COLO668 (cell line): ENCODE measurements around the gene USP40.
A peak's percentile ranks its signal among the peaks of the same experiment; 100 is the strongest.

Experiments
- DNase-seq: peaks from one replicate; lab custom pipeline; 2025; ENCODE audit not compliant: unreplicated experiment; lab: John Stamatoyannopoulos, UW

The USP40 gene

DNA sequence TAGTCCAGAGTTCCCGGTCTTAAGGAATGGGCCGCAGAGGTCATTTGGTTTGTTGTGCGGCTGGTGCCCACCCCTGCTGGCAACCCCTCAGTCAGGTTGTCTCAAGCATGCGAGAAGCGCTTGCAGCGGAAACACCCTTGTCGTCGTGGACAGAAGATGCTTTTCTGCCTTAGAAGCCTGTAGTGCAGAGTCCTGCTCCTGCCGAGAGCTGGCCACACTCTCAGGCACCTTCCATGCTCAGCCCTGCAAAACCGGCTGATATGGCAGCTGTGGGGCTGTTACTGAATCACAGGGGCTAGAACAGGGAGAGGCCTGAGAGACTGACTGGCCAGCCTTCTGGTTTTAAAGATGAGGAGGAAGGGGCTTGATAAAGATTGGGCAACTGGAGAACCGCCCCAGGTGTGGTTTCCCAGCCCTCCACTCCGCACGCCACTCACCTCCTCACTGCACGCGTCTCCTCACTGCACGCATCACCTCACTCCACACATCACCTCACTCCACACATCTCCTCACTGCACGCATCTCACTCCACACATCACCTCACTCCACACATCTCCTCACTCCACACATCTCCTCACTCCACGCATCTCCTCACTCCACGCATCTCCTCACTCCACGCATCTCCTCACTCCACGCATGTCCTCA is 103.6 kb downstream of the USP40 start:
- DNase-seq = no peak

DNA sequence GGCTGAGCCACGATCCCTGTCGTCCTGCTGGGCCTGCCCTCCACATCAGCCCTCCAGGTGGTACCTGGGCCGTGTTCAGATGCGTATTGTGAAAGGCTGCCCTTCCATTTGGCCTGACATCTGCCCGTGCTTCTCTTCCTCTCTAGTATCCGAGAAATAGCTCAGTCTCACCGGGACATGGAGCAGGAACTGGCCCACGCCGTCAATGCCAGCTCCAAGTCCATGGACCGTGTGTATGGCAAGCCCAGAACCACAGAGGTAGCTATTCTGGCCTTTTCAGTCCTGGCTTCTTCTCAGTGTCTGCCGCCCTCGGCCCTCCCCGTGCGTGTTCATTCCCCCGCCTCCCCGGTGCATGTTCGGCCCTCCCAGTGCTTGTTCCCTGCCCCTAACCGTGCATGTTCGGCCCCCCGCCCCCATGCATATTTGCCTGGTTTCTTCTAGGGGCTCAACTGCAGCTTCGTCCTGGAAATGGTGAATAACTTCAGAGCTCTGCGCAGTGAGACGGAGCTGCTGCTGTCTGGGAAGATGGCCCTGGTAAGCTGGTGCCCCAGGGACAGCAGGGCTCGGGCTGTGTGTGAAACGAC is 104.3 kb downstream of the USP40 start:
- no peak for DNase-seq

GRCh38 chr2:233461481-233461891 is 105.1 kb downstream of the USP40 start:
- DNase-seq = peak; percentile 37

DNA sequence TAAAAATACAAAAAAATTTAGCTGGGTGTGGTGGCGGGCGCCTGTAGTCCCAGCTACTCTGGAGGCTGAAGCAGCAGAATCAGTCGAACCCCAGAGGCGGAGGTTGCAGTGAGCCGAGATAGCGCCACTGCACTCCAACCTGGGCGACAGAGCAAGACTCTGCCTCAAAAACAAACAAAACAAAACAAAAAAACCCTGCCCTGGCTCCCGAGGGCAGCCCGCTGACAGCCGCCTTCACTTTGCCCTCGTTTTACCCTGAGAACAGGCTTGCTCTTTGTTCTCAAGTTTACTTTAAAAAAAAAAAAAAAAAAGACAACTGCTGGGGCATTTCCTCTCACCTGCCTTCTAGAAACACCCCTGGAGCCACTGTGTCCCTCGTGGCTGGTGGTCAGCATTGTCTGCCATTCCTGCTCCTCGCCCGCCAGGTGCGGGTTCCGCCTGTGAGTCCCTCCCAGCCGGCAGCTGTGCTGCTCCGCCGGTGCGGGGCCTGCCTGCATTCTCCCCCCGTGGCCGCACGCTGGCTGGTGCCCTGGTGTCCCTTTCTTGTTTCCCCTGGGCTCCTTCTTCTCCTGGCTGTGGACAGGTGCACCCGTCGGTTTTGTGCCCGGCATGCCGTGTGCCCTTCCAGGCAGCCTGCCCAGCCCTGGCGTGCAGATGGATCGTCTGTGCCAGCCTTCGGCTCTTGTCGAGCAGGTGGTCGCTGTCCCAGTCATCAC is 105.7 kb downstream of the USP40 start:
- peak; percentile 86 for DNase-seq

DNA sequence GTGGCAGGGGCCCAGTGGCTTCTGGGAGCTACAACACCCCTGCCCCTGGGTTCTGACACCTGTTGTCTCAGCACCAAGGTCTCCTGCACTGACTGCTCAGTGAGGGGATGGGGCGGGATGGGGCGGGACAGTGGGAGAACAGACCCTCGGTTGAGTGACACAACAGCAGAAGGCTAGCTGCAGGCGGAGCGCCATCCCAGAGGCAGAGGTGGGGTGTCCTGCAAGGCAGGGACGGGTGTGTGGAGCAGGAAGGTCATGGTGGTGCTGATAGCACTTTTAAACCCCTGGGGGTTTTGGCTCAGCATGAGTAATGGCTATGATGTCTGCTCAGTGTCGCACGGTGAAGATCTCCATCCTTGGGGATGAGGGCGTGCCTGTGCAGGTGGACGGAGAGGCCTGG is 107.2 kb downstream of the USP40 start:
- DNase-seq = no peak

DNA sequence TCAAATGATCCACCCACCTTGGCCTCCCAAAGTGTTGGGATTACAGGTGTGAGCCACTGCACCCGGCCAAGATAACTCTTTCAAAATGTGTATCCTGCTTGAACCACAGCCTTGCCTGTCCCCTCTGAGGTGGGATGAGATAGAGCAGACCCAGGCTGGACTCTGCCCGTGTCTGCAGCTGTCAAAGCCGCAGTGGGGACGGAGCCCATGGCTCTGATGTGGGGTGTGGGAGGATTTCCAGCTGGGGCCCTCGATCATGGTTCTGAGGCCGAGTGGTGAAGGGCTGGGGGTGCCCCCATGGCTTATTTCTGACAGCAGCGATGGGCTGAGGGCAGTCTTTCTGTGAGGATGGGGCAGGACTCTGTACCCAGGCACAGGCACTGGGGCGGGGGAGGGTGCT is 107.8 kb downstream of the USP40 start:
- DNase-seq = no peak

GRCh38 chr2:233458031-233458610 is 108.5 kb downstream of the USP40 start:
- DNase-seq = no peak

- no peak for DNase-seq
Observed at GRCh38 chr2:233457356-233457755, 109.2 kb downstream of the USP40 start.

- no peak for DNase-seq
Observed at GRCh38 chr2:233456934-233457333, 109.6 kb downstream of the USP40 start.

- no peak for DNase-seq
Observed at GRCh38 chr2:233456111-233456510, 110.5 kb downstream of the USP40 start.

- no peak for DNase-seq
Observed at GRCh38 chr2:233455491-233455890, 111.1 kb downstream of the USP40 start.

- DNase-seq = no peak
Observed at GRCh38 chr2:233455006-233455405, 111.6 kb downstream of the USP40 start.

DNA sequence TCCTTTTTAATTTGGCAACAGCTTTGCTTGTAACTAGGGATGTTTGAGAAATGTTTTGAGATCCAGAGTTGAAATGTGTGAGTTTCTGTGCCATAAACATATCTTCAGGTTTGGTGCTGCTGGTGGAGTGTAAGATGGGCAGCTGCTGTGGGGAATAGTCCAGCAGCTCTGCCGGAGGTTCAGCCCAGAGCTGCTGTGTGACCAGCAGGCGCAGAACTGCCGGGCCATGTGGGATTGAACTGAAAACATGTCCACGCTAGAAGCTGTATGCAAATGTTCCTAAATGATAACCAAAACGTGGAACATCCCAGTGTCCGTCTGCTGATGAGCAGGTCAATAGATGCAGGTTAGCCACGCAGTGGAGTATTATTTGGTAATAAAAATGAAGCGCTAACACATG is 112.7 kb downstream of the USP40 start:
- DNase-seq = no peak

GRCh38 chr2:233453111-233453915 is 113.3 kb downstream of the USP40 start:
- no peak for DNase-seq

- no peak for DNase-seq
Observed at GRCh38 chr2:233451950-233452349, 114.6 kb downstream of the USP40 start.

DNA sequence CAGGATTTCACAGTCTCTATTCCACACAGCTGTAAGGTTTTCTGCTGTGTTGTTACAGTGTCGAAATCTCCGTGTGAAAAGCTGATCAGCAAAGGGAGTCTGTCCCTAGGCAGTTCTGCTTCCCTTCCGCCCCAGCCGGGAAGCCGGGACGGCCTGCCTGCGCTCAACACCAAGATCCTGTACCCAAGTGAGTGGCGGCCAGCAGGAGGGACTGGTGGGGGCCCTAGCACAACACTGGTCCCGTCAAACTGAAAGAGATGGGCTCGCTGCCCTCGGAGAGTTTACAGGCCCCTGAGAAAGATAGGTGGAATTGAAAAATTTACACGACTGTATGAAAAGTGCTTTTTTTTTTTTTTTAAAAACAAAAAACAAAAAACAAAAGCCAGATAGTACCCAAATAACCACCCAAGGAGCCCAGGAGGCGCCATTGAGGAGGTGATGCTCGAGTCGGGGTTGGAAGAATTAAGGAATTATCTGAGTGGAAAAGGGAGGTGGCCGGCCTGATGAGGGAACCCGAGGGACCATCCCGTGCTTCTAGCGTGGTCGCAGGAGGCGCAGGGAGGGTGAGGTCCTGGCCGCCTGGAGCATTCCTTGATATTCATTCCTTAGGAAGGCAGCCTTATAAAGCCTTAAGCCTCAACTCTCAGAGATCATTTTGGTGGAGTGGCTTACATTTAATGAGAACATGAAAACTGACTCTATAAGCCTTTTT is 115.6 kb downstream of the USP40 start:
- DNase-seq = no peak

DNA sequence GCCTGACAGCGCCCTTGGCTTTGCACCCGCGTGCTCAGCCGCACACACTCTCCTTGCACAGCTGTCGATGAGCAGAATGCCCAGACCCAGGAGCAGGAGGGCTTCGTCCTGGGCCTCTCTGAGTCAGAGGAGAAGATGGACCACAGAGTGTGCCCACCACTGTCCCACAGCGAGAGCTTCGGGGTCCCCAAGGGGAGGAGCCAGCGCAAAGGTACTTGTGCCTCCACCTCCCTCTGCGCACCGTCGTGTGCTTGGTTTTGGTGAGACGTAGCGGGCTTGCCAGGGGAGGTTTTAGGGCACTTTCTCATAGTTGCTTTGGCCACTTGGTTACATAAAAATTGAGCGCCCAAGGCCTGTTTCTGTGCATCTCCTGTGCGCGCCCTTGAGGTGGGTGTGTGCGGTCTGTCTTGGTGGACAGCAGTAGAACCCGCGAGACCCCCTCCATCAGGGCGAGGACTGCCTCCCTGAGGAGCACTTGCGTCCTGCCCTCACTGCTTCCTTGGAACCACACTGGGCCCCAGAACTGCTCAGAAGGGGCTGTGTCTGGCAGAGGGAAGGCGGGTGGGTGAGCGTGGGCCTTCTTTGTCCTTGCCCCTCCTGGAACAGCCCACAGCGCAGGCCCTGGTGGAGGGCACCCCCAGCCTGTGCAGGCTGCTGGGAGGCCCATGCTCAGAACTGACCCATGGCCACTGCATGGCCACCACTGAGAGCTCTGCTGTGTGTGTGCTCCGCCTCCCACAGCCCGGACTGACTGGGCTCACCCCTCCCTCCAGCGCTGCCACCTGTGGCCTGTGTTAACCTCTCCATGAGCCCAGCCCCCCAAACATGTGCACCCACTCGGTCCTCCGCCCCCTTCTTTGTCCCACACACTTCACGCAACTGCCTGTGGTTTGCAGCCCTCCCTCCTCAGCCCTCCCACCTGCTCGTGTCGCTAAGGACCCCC is 116.4 kb downstream of the USP40 start:
- DNase-seq = no peak

- no peak for DNase-seq
Observed at GRCh38 chr2:233449081-233449901, 117.3 kb downstream of the USP40 start.

GRCh38 chr2:233448575-233448974 is 118.0 kb downstream of the USP40 start:
- DNase-seq = no peak
